22Rv1 (cell line): ENCODE results near the gene KLC1.

Source experiments
- CTCF ChIP-seq: fragments of 450-650 bp; IDR thresholded peaks from 2 replicates; pipeline ENCODE4 v1.5.1; 2017; ENCODE audit warnings: mild to moderate bottlenecking
- ZFX ChIP-seq: fragments of 450-650 bp; IDR thresholded peaks from 2 replicates; pipeline ENCODE4 v1.6.1; 2017; ENCODE audit warnings: antibody characterized with exemption, borderline replicate concordance

GRCh38 chr14:103584326-103584915, 44.6 kb upstream of the KLC1 start:
- TF ChIP-seq CTCF (no peak), ZFX (no peak)
